T-cell (primary cell): ENCODE data around the gene DNAJC22. TPM values are rescaled to one million over a fixed set of nuclear protein-coding genes. Genes with fewer than 3 reads are reported as not detected.
"Not testable (repeated sequence)": the region's sequence is repeated elsewhere in the genome, so short reads cannot be mapped to it uniquely, and the experiment has no call there.

Experiments
- ATAC-seq, 4 experiments: fragments of 200-7000 bp in 3 of 4; fragments of 150-1000 bp in 1 of 4; cut with Tn5 transposase; replicated peaks in 1 of 4; 1 replicate in 3 of 4; 2 replicates in 1 of 4; pipeline ENCODE4 v1.10.0; 2021; ENCODE audit warnings: moderate library complexity in 3 of 4, mild to moderate bottlenecking in 2 of 4, moderate number of reproducible peaks in 1 of 4
- CTCF ChIA-PET, 2 donors: fragments of 300-600 bp; sonication (Branson Sonifier 250); formaldehyde crosslinking; loops; one replicate each; lab custom pipeline; 2022; ENCODE audit warnings: antibody characterized with exemption in 2 of 2; lab: Charles Lee
- POLR2A ChIA-PET, 2 donors: fragments of 300-600 bp; sonication (Branson Sonifier 250); formaldehyde crosslinking; loops; one replicate each; lab custom pipeline; 2022; ENCODE audit warnings: antibody characterized with exemption in 2 of 2; lab: Charles Lee
- DNase-seq, 35 experiments: peaks; one replicate each; pipeline versions ENCODE4 v3.0.0 to v3.0.0-alpha.2; 2013 to 2023
- H3K27ac ChIP-seq: one replicate; pipeline ENCODE4 v1.5.1; 2013; ENCODE audit warnings: low read length
- H3K27me3 ChIP-seq, 2 experiments: replicated peaks in 1 of 2; 1 replicate in 1 of 2; 2 replicates in 1 of 2; pipeline versions ENCODE4 v1.6.1 to v1.7.0; 2013; ENCODE audit warnings: low read length in 1 of 2, mixed read lengths in 1 of 2; ENCODE audit not compliant: control insufficient read depth in 2 of 2, insufficient read depth in 2 of 2; ENCODE audit errors: extremely low read depth in 1 of 2
- H3K36me3 ChIP-seq, 2 donors: 1 replicate in 1 of 2; 2 replicates in 1 of 2; pipeline versions ENCODE4 v1.6.1 to v1.7.0; 2013; ENCODE audit warnings: low read length in 1 of 2; ENCODE audit not compliant: control insufficient read depth in 2 of 2, insufficient read depth in 1 of 2; ENCODE audit errors: extremely low read depth in 1 of 2
- H3K4me1 ChIP-seq, 2 experiments: 1 replicate in 1 of 2; 2 replicates in 1 of 2; pipeline versions ENCODE4 v1.6.1 to v1.7.0; 2013; ENCODE audit warnings: low read length in 2 of 2, mixed read lengths in 1 of 2; ENCODE audit not compliant: insufficient read depth in 2 of 2, control insufficient read depth in 1 of 2; ENCODE audit errors: extremely low read depth in 1 of 2
- H3K4me3 ChIP-seq, 2 donors: 1 replicate in 1 of 2; 2 replicates in 1 of 2; pipeline versions ENCODE4 v1.5.1 to v1.7.0; 2013; ENCODE audit warnings: mild to moderate bottlenecking in 2 of 2, low read length in 1 of 2, moderate library complexity in 1 of 2; ENCODE audit not compliant: control insufficient read depth in 1 of 2; ENCODE audit errors: extremely low read depth in 1 of 2
- H3K9me3 ChIP-seq: 2 replicates; pipeline ENCODE4 v1.7.0; 2013
- H3K27ac Mint-ChIP-seq, 2 donors: one replicate each; pipeline ENCODE4 v1.8.0; 2020 to 2021; ENCODE audit warnings: mild to moderate bottlenecking in 2 of 2, mixed read lengths in 2 of 2
- H3K27me3 Mint-ChIP-seq, 2 donors: one replicate each; pipeline ENCODE4 v1.8.0; 2021 to 2022; ENCODE audit warnings: mixed read lengths in 2 of 2
- H3K36me3 Mint-ChIP-seq: one replicate; pipeline ENCODE4 v1.8.0; 2021; ENCODE audit warnings: mixed read lengths
- H3K4me1 Mint-ChIP-seq, 3 donors: one replicate each; pipeline ENCODE4 v1.8.0; 2020 to 2022; ENCODE audit warnings: mixed read lengths in 3 of 3, mild to moderate bottlenecking in 1 of 3
- H3K4me3 Mint-ChIP-seq, 3 donors: one replicate each; pipeline ENCODE4 v1.8.0; 2020 to 2022; ENCODE audit warnings: mild to moderate bottlenecking in 3 of 3, mixed read lengths in 3 of 3, moderate library complexity in 3 of 3
- H3K9me3 Mint-ChIP-seq, 3 donors: one replicate each; pipeline ENCODE4 v1.8.0; 2020 to 2022; ENCODE audit warnings: mixed read lengths in 3 of 3
- WGBS: methylation state at CpG from one replicate; pipeline ENCODE4 v1.1.5; 2013; ENCODE audit warnings: missing lambda C conversion rate; ENCODE audit not compliant: insufficient coverage; 5-methylcytosine and 5-hydroxymethylcytosine counted together
- total RNA-seq, 35 experiments: library from RNA in 6 of 35; stranded (reverse) in 6 of 35; fragments of 120-200 nt in 1 of 35; gene quantifications; one replicate each; pipeline versions ENCODE4 v1.2.1 to v1.2.4 and lab custom pipeline; 2013 to 2026

Gene DNAJC22
- total RNA-seq, 5 donors from 2014 or later (not counting 1 experiment from before 2014, with no cell fraction given): 0.07 TPM; not detected in 4

DNA sequence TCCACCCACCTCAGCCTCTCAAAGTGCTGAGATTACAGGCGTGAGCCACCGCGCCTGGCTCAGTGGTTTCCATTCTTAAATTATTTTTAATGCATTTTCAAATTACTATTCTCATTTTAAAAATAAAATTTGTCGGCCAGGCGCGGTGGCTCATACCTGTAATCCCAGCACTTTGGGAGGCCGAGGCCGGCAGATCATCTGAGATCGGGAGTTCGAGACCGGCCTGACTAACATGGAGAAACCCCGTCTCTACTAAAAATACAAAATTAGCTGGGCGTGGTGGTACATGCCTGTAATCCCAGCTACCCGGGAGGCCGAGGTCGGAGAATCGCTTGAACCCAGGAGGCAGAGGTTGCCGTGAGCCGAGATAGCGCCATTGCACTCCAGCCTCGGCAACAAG is 12.9 kb upstream of the DNAJC22 start:
- H3K27ac Mint-ChIP-seq, ATAC-seq, H3K36me3 Mint-ChIP-seq, H3K4me3 Mint-ChIP-seq, H3K9me3 ChIP-seq, H3K4me3 ChIP-seq, H3K27ac ChIP-seq, H3K9me3 Mint-ChIP-seq, H3K36me3 ChIP-seq, POLR2A ChIA-PET, DNase-seq: not testable (repeated sequence)
- H3K4me1 ChIP-seq: peaks cover 2 to 29% of the 10 kb centered on the region in 2 experiments
- Mint-ChIP-seq H3K4me1 (peaks cover 16 to 30% (median 18%) of the 10 kb centered on the region in 3 donors), H3K27me3 (peaks cover 53 to 65% of the 10 kb centered on the region in 2 donors)
- WGBS: 66% methylated on average over 8 of the region's 21 CpGs
- CTCF ChIA-PET: interaction anchor here (0.7 kb wide), 2 partner anchors 12 to 50 kb away, joined by 4 to 8 read pairs; no protein-coding TSS in a partner anchor
- peaks cover 16 to 84% of the 10 kb centered on the region in 2 experiments for H3K27me3 ChIP-seq

DNA sequence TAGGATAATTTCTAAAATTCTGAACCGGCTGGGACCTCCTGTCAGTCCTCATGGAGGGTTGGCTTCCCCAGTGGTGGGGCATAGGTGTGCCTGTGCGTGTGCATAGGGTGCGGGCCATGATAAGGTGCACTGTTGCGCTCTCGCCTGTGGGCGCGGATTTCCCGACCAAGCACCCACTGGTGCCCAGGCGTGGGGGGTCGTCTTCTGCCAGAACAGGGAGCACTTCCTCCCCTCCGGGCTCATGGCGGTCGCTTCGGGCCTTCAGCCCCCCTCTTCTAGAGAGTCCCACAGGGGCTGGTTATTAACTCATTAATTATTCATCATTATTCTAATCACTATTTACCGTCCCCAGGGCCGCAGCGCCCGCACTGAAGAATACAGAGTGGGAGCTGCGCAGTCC is 12.5 kb upstream of the DNAJC22 start:
- Histone ChIP-seq H3K9me3 (no peaks in the 10 kb centered on the region), H3K27me3 (peaks cover 16 to 89% of the 10 kb centered on the region in 2 experiments), H3K36me3 (no peaks in the 10 kb centered on the region), H3K27ac (no peak overlapping the region), H3K4me3 (no peak overlapping the region), H3K4me1 (peaks cover 2 to 29% of the 10 kb centered on the region in 2 experiments)
- 24% methylated on average over 11 of the region's 19 CpGs for WGBS
- Mint-ChIP-seq H3K36me3 (no peaks in the 10 kb centered on the region), H3K4me1 (peaks cover 16 to 30% (median 18%) of the 10 kb centered on the region in 3 donors), H3K4me3 (no peak overlapping the region), H3K27ac (no peak overlapping the region), H3K27me3 (peaks cover 58 to 69% of the 10 kb centered on the region in 2 donors), H3K9me3 (no peaks in the 10 kb centered on the region)
- ATAC-seq (no peak), DNase-seq (no peak)
- CTCF ChIA-PET: interaction anchor here in 1 of 2 donors (1.4 kb wide), 1 partner anchor 24 kb away, joined by 5 read pairs; no protein-coding TSS in a partner anchor
- POLR2A ChIA-PET: no interaction called here

GRCh38 chr12:49334681-49335080 is 12.0 kb upstream of the DNAJC22 start:
- WGBS: 49% methylated on average over 8 of the region's 12 CpGs
- POLR2A ChIA-PET: no interaction called here
- no peak overlapping the region for H3K4me3 Mint-ChIP-seq
- Histone ChIP-seq H3K9me3 (no peaks in the 10 kb centered on the region), H3K36me3 (no peaks in the 10 kb centered on the region), H3K27ac (no peak overlapping the region), H3K4me1 (peaks cover 2 to 29% of the 10 kb centered on the region in 2 experiments), H3K27me3 (peaks cover 16 to 93% of the 10 kb centered on the region in 2 experiments), H3K4me3 (no peak overlapping the region)
- H3K27me3 Mint-ChIP-seq: peaks cover 61 to 69% of the 10 kb centered on the region in 2 donors
- H3K9me3 Mint-ChIP-seq: no peaks in the 10 kb centered on the region
- H3K36me3 Mint-ChIP-seq: no peaks in the 10 kb centered on the region
- CTCF ChIA-PET: interaction anchor here in 1 of 2 donors (1.4 kb wide), 1 partner anchor 24 kb away, joined by 5 read pairs; no protein-coding TSS in a partner anchor
- ATAC-seq: no peak
- no peak overlapping the region for H3K27ac Mint-ChIP-seq
- DNase-seq: no peak
- peaks cover 16 to 30% (median 18%) of the 10 kb centered on the region in 3 donors for H3K4me1 Mint-ChIP-seq

- no peaks in the 10 kb centered on the region for H3K9me3 ChIP-seq
- H3K36me3 Mint-ChIP-seq: no peaks in the 10 kb centered on the region
- H3K4me1 Mint-ChIP-seq: peaks cover 16 to 30% (median 18%) of the 10 kb centered on the region in 3 donors
- ChIA-PET CTCF (interaction anchor here (0.5 to 1.4 kb wide), 2 partner anchors 23 to 26 kb away, joined by 4 to 5 read pairs; no protein-coding TSS in a partner anchor), POLR2A (no interaction called here)
- peaks cover 61 to 73% of the 10 kb centered on the region in 2 donors for H3K27me3 Mint-ChIP-seq
- H3K9me3 Mint-ChIP-seq: no peaks in the 10 kb centered on the region
- peaks cover 2 to 29% of the 10 kb centered on the region in 2 experiments for H3K4me1 ChIP-seq
- DNase-seq: no peak
- no peak overlapping the region for H3K4me3 ChIP-seq
- H3K4me3 Mint-ChIP-seq: peak overlapping the region in 1 of 3 donors; percentile 45
- no peak for ATAC-seq
- H3K27me3 ChIP-seq: peaks cover 16 to 96% of the 10 kb centered on the region in 2 experiments
- no peak overlapping the region for H3K27ac Mint-ChIP-seq
- no peak overlapping the region for H3K27ac ChIP-seq
- 59% methylated on average over 14 of the region's 16 CpGs for WGBS
- H3K36me3 ChIP-seq: no peaks in the 10 kb centered on the region
Observed at GRCh38 chr12:49335118-49335954, 11.4 kb upstream of the DNAJC22 start.

- H3K4me1 Mint-ChIP-seq: peaks cover 18 to 34% (median 22%) of the 10 kb centered on the region in 3 donors
- Histone ChIP-seq H3K4me3 (no peak overlapping the region), H3K4me1 (peaks cover 2 to 29% of the 10 kb centered on the region in 2 experiments), H3K36me3 (no peaks in the 10 kb centered on the region), H3K27me3 (peaks cover 16 to 91% of the 10 kb centered on the region in 2 experiments), H3K27ac (no peak overlapping the region), H3K9me3 (no peaks in the 10 kb centered on the region)
- H3K27ac Mint-ChIP-seq: no peak overlapping the region
- ATAC-seq (no peak), DNase-seq (no peak)
- POLR2A ChIA-PET: no interaction called here
- H3K27me3 Mint-ChIP-seq: peaks cover 66 to 77% of the 10 kb centered on the region in 2 donors
- H3K36me3 Mint-ChIP-seq: no peaks in the 10 kb centered on the region
- H3K9me3 Mint-ChIP-seq: no peaks in the 10 kb centered on the region
- 22% methylated on average over 72 of the region's 72 CpGs for WGBS
- CTCF ChIA-PET: interaction anchor here (0.5 to 1.9 kb wide), 4 partner anchors 25 to 415 kb away, joined by 3 to 7 read pairs (median 5); no protein-coding TSS in a partner anchor
- H3K4me3 Mint-ChIP-seq: peak overlapping the region in 1 of 3 donors; percentile 45
Observed at GRCh38 chr12:49335955-49336644, 10.6 kb upstream of the DNAJC22 start.
